Hindlimb muscle (tissue), 1 donor: ENCODE data around the gene TRIM49D1. TPM values are rescaled to one million over a fixed set of nuclear protein-coding genes. Genes with fewer than 3 reads are reported as not detected.
"Not testable (repeated sequence)": the region's sequence is repeated elsewhere in the genome, so short reads cannot be mapped to it uniquely, and the experiment has no call there.

Experiments
- DNase-seq: peaks from one replicate; pipeline ENCODE4 v3.0.0-alpha.2; 2013
- polyA plus RNA-seq: library from polyadenylated mRNA; unstranded; fragments of 120-200 nt; gene quantifications from one replicate; pipeline ENCODE4 v1.2.1, GENCODE V29; 2013; ENCODE audit not compliant: insufficient read length

Gene TRIM49D1
- polyA plus RNA-seq, result not detected

- DNase-seq, result no peak
These were observed at the start of gene TRIM49D1 for GRCh38 chr11:89922195-89922660. TRIM49D1 (minus strand) TSS chr11:89922245; CDS start chr11:89917710, 4,535 bp downstream.

GRCh38 chr11:89965737-89966136 lies 43.7 kb upstream of the TRIM49D1 start, which contains the start of gene TRIM64:
TRIM64 (plus strand) TSS chr11:89966037; CDS start chr11:89968504, 2,467 bp downstream.
- not testable (repeated sequence) for DNase-seq

GRCh38 chr11:89960833-89961232 lies 38.8 kb upstream of the TRIM49D1 start:
- DNase-seq, result not testable (repeated sequence)

- not testable (repeated sequence) for DNase-seq
These were observed 1.7 kb upstream of the TRIM49D1 start, which contains the start of gene TRIM49D2 for GRCh38 chr11:89923764-89924163. TRIM49D2 (plus strand) TSS chr11:89924064; CDS start chr11:89926762, 2,698 bp downstream.

GRCh38 chr11:89900809-89901208 lies 21.2 kb downstream of the TRIM49D1 start:
- not testable (repeated sequence) for DNase-seq

GRCh38 chr11:89893245-89893644 lies 28.8 kb downstream of the TRIM49D1 start:
- DNase-seq, result not testable (repeated sequence)

- not testable (repeated sequence) for DNase-seq
These were observed 44.5 kb downstream of the TRIM49D1 start for GRCh38 chr11:89877511-89877910.

- not testable (repeated sequence) for DNase-seq
These were observed 49.5 kb downstream of the TRIM49D1 start for GRCh38 chr11:89872588-89872987.

- not testable (repeated sequence) for DNase-seq
These were observed 56.8 kb downstream of the TRIM49D1 start for GRCh38 chr11:89865223-89865622.

GRCh38 chr11:89863906-89864704 lies 57.9 kb downstream of the TRIM49D1 start:
- not testable (repeated sequence) for DNase-seq

Other genes with a start within 250 kb of the TRIM49D1 start
- not detected for gene TRIM77, start 211.9 kb downstream of the TRIM49D1 start, polyA plus RNA-seq
- not detected for gene TRIM49, start 113.7 kb downstream of the TRIM49D1 start, polyA plus RNA-seq
- gene TRIM64B, start 43.8 kb downstream of the TRIM49D1 start, polyA plus RNA-seq, result not detected
- gene TRIM49D2, start 1.8 kb upstream of the TRIM49D1 start, polyA plus RNA-seq, result not detected
- gene TRIM64, start 43.8 kb upstream of the TRIM49D1 start, polyA plus RNA-seq, result not detected
- gene TRIM49C, start 108.9 kb upstream of the TRIM49D1 start, polyA plus RNA-seq, result not detected
- gene UBTFL1, start 163.7 kb upstream of the TRIM49D1 start, polyA plus RNA-seq, result not detected
- gene NAALAD2, start 212.4 kb upstream of the TRIM49D1 start, polyA plus RNA-seq, result 4.2 TPM